Measurements from ENCODE around the gene C19orf12. TPM values are rescaled to one million over a fixed set of nuclear protein-coding genes. Genes with fewer than 3 reads are reported as not detected.

The C19orf12 gene
- total and polyA plus RNA-seq, 3 donors from 2014 or later = 20.8 to 40.5 (median 28.8) TPM

DNA sequence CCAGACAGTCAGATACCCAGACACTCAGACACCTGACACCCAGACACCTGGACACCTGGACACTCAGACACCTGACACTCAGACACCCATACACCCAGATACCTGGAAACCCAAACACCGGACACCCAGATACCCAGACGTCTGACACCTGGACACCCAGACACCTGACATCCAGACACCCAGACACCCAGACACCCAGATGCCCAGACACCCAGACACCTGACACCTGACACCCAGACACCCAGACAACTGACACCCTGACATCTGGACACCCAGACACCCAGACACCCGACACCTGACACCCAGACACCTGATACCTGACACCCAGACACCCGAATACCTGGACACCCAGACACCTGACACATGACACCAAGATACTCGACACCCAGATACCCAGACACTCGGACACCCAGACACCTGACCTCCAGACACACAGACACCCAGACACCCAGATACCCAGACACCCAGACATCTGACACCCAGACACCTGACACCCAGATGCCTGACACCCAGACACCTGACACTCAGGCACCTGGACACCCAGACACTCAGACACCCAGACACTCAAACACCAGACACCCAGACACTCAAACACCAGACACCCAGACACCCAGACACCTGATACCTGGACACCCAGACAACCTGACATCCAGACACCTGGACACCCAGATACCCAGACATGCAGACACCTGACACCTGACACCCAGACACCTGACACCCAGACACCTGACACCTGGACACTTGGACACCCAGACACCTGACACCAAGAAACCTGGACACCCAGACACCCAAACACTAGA is 19.1 kb downstream of the C19orf12 start:
- intact Hi-C loops (cut with DNase I; ENCODE audit: low total_unique reads) = no loop called here
- Histone ChIP-seq H3K4me3 (no peak overlapping the region), H3K27me3 (no peaks in the 10 kb centered on the region), H3K4me1 (peaks cover 6% of the 10 kb centered on the region), H3K9me3 (no peaks in the 10 kb centered on the region), H3K27ac (no peak overlapping the region), H3K36me3 (ENCODE audit: low read depth, missing control alignments) (no peaks in the 10 kb centered on the region)
- 88 to 89% methylated on average over 4 to 6 of the region's 6 CpGs for WGBS, 2 donors
- no peak for TF ChIP-seq POLR2A (IDR thresholded peaks at IDR 0.05)
- TF ChIP-seq, protein P1, sequence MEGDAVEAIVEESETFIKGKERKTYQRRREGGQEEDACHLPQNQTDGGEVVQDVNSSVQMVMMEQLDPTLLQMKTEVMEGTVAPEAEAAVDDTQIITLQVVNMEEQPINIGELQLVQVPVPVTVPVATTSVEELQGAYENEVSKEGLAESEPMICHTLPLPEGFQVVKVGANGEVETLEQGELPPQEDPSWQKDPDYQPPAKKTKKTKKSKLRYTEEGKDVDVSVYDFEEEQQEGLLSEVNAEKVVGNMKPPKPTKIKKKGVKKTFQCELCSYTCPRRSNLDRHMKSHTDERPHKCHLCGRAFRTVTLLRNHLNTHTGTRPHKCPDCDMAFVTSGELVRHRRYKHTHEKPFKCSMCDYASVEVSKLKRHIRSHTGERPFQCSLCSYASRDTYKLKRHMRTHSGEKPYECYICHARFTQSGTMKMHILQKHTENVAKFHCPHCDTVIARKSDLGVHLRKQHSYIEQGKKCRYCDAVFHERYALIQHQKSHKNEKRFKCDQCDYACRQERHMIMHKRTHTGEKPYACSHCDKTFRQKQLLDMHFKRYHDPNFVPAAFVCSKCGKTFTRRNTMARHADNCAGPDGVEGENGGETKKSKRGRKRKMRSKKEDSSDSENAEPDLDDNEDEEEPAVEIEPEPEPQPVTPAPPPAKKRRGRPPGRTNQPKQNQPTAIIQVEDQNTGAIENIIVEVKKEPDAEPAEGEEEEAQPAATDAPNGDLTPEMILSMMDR (IDR thresholded peaks at IDR 0.05) = no peak
- DNase-seq = no peak

DNA sequence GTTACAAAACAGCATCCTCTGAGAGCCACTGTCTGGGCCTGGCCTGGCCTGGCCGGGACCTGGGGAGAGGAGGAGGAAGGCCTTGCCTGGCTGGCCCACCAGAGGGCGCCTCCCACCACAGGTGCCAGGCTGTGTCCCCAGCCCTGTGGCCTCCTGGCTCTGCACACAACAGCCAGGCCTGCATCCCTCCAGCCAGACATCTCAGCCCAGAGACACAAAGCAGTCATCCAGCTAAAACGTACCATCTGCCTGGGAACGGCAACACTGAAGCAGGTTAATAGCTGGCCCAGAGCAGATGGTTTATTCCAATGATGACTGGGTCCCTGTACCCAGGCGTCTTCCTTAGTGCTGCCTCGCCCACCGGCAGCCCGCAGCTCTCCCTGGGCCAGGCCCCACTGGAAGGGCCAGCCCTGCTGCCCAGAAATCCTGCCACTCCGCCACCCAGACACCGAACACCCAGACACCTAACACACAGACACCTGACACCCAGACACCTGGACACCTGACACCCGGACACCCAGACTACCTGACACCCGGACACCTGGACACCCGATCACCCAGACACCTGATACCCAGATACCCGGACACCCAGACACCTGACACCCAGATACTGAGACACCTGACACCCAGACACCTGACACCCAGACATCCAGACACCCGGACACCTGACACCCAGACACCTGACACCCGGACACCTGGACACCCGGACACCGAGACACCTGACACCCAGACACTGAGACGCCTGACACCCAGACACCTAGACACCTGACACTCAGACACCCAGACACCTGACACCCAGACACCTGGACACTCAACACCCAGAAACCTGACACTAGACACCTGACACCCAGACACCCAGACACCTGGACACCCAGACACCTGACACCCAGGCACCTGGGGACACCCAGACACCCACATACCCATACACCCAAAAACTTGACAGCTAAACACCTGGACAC is 20.1 kb downstream of the C19orf12 start:
- peaks cover 6% of the 10 kb centered on the region for H3K4me1 ChIP-seq
- TF ChIP-seq, protein P1 (IDR thresholded peaks at IDR 0.05) = peak; percentile 75 to 88 (median 83)
- no peak for TF ChIP-seq POLR2A (IDR thresholded peaks at IDR 0.05)
- H3K27me3 ChIP-seq = no peaks in the 10 kb centered on the region
- WGBS, 2 donors = 69 to 76% methylated on average over 10 to 19 of the region's 19 CpGs
- peak; percentile 89 for DNase-seq
- H3K9me3 ChIP-seq = no peaks in the 10 kb centered on the region
- no peaks in the 10 kb centered on the region for H3K36me3 ChIP-seq (ENCODE audit: low read depth, missing control alignments)
- no peak overlapping the region for H3K4me3 ChIP-seq
- intact Hi-C loops (cut with DNase I; ENCODE audit: low total_unique reads) = no loop called here
- H3K27ac ChIP-seq = no peak overlapping the region

DNA sequence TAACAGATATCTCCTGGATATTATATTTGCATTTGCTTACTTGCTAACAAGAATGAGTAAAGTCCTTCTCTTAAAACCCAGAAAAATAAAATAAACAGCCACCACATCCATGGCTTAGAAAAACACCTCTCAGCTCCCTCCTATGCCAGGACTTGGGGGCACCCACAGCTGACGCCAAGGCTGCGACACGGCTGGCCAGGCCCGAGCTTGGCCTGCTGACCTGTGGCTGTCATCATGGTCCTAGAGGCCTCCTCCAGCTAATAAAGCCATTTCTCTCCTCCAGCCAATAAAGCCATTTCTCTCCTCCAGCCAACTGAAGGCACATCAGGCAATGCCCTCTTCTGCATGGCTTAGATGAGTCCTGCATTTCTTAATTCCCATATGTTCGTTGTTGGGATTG is 20.9 kb downstream of the C19orf12 start:
- Histone ChIP-seq H3K36me3 (ENCODE audit: low read depth, missing control alignments) (no peaks in the 10 kb centered on the region), H3K4me1 (peaks cover 6% of the 10 kb centered on the region), H3K9me3 (no peaks in the 10 kb centered on the region), H3K4me3 (no peak overlapping the region), H3K27ac (no peak overlapping the region), H3K27me3 (no peaks in the 10 kb centered on the region)
- TF ChIP-seq POLR2A (IDR thresholded peaks at IDR 0.05) = no peak
- TF ChIP-seq, protein P1 (IDR thresholded peaks at IDR 0.05) = no peak
- intact Hi-C loops (cut with DNase I; ENCODE audit: low total_unique reads) = no loop called here
- no peak for DNase-seq
- 75 to 78% methylated on average over 5 of the region's 5 CpGs for WGBS, 2 donors

DNA sequence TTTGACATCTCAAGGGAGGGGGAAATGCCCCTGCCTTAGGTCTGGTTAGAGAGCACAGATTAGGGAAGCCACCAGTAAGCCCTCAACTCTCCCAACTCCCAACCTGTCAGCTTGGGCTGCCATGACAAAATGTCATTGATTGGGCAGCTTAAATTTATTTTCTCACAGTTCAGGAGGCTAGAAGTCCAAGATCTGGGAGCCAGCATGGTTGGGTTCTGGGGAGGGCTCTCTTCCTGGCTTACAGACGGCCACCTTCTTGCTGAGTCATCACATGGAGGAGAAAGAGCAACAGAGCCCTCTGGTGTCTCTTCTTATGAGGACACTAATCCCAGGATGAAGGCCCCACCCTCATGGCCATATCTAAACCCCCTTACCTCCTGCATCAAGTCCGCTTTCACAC is 24.2 kb downstream of the C19orf12 start:
- no peaks in the 10 kb centered on the region for H3K36me3 ChIP-seq (ENCODE audit: low read depth, missing control alignments)
- 58 to 67% methylated on average over 2 of the region's 2 CpGs for WGBS, 2 donors
- peaks cover 6% of the 10 kb centered on the region for H3K4me1 ChIP-seq
- intact Hi-C loops (cut with DNase I; ENCODE audit: low total_unique reads) = no loop called here
- no peak for DNase-seq
- TF ChIP-seq, protein P1 (IDR thresholded peaks at IDR 0.05) = no peak
- TF ChIP-seq POLR2A (IDR thresholded peaks at IDR 0.05) = no peak
- H3K27ac ChIP-seq = no peak overlapping the region
- H3K27me3 ChIP-seq = no peaks in the 10 kb centered on the region
- H3K4me3 ChIP-seq = no peak overlapping the region
- H3K9me3 ChIP-seq = no peaks in the 10 kb centered on the region

Measured in testis (tissue), 3 donors.